Activated CD4-positive, alpha-beta T cell treated with anti-CD3 and anti-CD28 coated beads for 1 hour (primary cell): ENCODE measurements around the gene SNTG2.
"Not testable (repeated sequence)": the region's sequence is repeated elsewhere in the genome, so short reads cannot be mapped to it uniquely, and the experiment has no call there.

ENCODE experiments used
- DNase-seq: peaks from one replicate; pipeline ENCODE4 v3.0.0-alpha.2; 2020

SNTG2 gene

DNA sequence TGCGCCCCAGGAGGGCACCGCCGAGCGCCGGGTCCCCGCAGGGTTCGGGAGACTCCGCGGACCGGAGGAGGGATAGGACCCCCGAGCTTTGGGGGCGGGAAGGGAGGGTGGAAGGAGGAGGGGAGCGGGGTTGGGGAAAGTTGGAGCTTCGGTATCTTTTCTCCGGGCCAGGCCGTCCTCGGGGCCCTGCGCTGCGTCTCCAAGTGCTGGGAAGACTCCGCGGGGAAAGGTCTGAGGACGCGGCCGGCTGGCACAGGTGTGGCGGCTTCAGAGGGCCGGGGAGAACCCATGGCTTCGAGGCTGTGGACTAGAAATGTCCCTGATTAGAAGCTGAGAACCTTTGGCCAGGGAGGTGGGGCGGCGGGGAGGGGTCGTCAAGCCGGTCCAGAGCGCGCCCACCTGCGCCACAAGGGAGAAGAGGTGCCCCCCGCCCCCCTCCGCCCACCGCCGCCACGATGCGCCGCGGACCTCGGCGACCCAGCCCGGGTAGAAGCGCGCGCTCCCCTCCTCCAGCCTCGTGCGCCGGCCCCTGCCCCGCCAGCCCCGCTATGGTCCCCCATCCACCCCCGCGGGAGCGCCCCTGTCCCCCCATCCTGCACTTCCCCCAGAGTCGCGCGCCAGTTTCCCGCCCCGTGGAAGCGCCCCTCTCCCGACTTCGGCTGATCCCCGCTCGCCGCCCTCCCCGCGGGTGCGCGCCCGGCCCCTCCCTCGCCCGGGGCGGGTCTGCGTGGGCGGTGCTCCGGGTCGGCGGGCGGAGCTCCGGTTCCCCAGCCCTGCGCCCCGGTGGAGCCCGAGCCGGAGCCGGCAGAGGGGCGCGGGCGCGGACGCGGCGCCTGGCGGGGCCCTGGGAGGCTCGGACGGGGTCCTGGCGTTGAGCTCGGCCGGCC, at the start of gene SNTG2:
SNTG2 (plus strand) TSS at position 770 of the 887 bp plus-strand sequence. CDS start 148 bp downstream, outside the sequence.
- DNase-seq: peak; percentile 48

DNA sequence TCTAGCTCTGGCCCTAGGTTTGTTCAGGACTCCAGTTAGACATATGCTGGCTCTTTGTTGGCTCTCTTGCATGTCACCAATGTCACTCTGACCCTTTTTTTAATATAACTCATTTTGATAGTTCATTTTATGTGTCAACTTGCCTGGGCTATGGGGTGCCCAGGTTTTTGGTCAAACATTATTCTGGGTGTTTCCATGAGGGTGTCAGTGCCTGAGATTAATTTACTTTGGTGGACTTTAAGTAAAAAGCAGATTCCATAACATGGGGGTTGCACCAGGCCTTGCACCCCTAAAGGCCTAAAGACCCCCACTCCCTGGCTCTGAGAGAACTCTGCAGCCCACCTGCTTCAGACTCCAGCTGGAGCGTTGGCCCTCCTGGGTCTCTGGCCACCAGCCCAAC, 48.1 kb upstream of the SNTG2 start:
- DNase-seq: no peak

DNA sequence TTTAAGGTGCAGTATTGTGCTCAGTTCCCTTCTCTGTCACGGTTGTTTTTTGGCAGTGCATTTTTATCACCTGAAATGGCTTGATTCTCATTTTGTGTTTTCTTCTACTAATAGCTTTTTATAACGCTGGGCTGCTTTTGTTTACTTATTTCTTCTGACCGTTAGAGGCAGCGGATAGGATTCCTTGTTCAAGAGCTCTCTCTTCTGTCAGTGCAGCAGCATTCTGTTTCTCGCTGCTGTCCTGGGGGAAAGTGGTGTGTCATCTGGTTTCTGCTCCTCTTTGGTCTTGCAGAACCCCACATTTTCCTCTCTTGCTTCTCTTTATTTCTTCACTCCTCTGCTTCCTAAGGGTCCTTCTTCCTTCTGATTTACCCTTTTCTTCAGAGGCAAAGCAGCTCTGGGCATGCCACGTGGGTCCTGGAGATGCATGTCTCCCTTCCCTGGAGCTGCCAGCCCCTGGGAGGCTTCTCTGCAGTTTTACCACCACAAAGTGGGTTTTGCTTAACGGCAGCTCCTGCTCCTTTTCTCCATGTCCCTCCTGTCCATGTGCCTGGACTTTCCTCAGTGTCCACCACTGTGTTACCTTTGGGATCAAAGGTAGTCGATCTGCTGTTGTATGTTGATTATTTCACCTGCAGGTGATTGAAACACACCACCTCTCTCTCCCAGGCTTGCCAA, 47.3 kb upstream of the SNTG2 start:
- no peak for DNase-seq

DNA sequence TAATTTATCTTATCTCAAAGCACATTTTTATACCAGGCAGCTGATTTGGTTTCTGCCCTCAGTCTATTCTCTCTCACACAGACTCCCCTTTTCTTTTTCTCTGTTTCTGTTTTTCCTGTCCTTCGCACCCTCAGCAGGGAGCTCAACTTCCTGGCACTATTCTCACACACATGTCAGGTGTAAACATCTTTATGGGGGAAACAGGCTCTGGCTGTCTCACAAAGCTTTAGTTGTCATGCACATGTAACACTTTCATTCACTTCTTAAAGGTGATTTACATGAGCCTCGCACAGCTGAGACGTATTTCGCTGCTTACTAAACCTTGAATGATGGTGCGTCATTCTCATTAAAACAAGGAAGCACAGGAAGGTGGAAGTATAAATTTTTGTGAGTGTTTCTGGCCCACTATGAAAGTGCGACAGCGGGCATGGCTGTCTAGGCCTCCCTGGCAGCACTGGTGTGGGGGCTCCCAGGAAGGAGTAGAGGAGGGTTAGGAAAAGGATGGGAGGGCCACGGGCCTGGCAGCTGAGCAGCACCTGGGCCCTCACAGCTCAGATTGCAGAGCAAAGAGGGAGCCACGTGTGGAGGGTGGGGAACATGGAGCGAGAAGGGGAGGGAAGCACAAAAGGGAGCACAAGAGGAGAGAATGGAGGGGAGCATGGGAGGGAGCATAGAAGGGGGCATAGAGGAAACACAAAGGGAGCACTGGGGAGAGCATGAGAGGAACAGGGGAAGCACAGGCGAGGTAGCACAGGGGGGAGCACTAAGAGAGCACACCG, 46.2 kb upstream of the SNTG2 start:
- no peak for DNase-seq

DNA sequence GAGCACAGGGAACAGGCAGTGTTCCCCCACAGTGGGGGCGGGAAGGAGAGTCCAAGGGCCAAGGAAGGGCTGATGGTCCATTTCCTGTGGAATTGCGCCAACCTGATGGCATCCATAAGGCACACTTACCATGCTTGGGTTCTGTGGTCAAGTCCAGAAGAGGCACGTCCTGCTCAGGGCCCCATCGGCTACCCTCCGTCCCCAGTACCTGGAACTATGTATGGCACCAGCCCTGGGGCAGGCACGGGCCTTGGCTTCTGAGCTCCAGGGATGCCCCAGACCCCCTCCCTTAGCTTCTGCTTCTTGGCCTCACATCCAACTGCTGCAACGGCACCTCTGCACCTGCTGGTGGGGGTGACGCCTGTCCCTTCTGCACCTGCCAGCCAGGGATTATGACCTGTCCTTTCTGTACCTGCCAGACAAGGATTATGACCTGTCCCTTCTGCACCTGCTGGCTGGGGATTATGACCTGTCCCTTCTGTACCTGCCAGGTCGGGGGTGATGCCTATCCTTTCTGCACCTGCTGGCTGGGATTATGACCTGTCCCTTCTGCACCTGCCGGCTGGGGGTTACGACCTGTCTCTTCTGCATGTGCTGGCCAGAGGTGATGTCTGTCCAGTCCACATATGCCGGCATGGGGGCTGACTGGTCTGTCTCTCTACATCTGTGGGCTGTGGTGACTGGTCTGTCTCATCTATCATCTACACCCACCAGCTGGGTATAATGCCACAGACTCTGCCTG, 45.4 kb upstream of the SNTG2 start:
- DNase-seq: no peak

DNA sequence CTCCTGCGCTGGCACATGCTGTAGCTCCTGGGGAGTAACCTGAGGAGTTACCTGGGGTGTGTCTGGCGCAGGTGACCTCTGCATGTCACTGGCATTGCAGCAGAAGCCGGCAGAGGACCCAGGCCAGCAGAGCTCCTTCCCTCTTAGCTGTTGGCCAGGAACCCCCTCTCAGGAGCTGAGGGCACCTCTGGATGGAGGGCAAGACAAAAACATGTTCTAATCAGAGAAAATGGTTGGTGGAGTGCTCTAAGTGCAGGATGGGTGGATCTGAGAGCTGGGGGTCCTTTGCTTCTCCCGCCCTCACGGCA, 44.9 kb upstream of the SNTG2 start:
- DNase-seq: no peak

DNA sequence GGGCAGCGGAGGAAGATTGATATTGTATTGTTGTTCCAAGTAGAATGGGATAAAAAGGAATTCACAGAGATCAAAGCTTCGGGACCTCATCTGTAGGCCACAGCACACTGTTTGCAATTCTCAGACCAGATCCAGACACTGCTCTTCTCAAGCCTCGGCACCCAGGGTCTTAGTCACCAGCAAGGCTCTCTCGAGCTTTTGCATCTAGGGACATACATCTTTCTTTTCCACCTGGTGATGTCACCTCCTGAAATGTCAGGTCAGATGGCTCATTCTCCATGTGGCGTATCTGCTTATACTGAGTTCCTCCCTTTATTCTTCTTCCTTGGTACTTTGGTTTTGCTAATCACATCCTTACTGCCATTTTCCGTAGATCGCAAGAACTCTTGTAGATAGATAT, 42.9 kb upstream of the SNTG2 start:
- no peak for DNase-seq

DNA sequence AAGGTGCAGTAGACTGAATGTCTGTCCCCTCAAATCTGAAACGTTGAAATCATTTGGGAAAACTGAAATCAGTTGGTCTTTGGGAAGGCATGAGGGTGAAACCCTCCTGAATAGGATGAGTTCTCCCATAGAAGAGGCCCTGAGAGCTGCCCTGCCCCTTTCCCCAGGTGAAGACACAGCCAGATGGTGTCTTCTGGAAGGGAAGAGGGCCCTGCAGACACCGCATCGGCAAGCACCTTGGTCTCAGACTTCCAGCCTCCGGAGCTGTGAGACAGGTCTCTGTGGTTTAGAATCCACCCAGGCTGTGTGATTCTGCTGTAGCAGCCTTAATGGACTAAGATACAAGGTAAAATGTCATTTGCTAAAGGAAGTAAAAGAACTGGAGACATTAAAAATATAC, 42.1 kb upstream of the SNTG2 start:
- DNase-seq: no peak

DNA sequence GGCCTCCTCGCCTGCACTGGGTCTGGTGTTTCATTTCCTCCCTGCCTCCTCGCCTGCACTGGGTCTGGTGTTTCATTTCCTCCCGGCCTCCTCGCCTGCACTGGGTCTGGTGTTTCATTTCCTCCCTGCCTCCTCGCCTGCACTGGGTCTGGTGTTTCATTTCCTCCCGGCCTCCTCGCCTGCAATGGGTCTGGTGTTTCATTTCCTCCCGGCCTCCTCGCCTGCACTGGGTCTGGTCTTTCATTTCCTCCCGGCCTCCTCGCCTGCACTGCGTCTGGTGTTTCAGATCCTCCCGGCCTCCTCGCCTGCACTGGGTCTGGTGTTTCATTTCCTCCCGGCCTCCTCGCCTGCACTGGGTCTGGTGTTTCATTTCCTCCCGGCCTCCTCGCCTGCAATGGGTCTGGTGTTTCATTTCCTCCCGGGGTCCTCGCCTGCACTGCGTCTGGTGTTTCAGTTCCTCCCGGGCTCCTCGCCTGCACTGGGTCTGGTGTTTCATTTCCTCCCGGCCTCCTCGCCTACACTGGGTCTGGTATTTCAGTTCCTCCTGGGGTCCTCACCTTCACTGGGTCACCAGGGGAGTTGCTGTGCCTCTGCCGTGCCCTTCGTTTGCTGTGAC, 40.8 kb upstream of the SNTG2 start:
- not testable (repeated sequence) for DNase-seq

DNA sequence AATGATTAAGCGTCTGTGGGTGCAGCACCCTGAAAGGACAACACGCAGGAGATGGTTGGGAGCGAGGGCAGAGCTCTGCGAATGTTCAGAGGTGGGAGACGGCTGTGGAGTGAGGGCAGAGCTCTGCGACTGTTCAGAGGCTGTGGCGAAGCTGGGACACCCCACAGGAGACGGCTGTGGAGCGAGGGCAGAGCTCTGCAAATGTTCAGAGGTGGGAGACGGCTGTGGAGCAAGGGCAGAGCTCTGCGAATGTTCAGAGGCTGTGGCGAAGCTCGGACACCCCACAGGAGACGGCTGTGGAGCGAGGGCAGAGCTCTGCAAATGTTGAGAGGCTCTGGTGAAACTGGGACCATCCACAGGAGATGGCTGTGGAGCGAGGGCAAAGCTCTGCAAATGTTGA, 40.0 kb upstream of the SNTG2 start:
- no peak for DNase-seq

DNA sequence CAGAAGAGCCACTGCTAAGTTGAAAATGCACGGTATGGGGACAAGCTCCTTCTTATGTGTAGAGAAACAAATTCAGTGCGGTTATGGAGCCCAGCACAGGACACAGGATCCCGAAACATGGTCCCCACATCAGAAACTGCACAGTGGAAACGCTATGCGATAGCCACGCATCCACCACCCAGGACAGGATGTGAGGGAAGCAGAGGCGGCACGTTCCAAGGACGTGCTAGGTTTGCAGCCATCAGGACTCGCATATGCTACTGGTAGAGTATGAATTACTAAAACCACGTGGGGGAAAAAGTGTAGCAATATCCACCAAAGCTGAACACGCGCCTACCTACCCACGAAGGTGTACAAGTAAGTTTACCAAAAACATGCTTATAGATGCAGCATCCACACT, 34.7 kb upstream of the SNTG2 start:
- no peak for DNase-seq

DNA sequence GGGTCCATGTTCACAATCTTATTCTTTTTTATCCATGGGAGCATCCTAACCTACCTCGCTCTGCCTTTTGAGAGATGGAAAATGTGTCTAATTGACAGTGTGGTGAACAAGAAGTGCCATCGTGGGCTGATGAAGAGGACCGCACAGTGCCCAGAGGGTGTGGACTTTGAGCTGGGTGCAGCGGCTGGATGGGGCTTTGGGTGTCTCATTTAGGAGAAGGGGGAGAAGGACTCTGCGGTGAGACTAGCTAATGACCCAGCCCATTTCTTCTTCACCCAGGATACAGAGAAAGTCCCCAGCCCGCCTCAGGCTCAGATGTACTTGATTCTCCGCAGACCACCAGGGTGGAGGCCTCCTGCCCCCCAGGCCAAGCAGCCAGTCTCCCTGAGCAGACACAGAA, 33.7 kb upstream of the SNTG2 start:
- no peak for DNase-seq

DNA sequence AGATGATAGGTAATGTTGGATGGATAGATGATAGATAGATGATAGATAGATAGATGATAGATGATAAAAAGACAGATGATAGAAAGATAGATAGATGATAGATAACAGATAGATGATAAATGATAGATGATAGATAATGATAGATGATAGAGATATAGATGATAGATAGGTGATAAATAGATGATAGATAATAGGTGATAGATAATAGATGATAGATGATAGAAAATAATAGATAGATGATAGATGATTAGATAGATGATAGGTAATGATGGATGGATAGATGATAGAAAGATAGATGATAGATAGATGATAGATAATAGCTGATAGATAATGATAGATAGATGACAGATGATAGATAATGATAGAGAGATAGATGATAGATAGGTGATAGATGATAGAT, 31.0 kb upstream of the SNTG2 start:
- DNase-seq: no peak

DNA sequence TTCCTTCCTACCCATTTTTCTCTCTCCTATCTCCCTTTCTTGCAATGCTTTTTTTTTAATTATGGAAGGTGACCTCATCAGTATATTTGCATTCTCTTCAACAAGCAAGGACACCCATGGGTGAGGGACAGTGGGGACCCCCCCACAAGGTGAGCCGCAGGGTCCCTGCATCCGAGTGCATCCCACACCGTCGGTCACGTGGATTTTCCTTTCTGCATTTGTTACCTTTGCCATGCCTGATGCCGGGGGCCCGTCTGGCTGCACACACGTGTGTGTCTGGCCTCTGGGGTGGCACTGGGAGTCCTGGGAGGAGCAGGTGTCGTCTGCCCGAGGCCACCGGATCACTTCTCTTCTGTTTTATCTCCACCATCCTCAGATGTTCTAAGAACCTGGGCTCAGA, 30.1 kb upstream of the SNTG2 start:
- DNase-seq: no peak

DNA sequence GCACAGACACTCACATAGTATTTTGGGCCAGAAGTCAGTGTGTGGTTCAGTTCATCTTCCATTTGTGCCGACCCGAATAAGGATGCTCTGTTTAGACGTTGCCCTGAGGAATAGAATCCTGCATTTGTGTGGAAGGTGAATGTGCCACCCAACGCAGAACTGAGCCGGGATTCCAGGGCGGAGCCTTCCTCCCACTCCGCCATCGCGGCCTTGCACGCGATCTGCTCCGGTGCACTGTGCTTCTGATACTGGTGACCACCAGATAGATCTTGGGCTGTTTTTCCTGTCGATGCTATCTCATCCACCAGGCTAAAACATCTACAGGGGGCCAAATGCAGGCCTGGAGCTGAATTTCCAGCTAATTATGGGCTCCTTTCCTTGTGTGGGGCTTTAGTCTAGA, 29.6 kb upstream of the SNTG2 start:
- DNase-seq: no peak

DNA sequence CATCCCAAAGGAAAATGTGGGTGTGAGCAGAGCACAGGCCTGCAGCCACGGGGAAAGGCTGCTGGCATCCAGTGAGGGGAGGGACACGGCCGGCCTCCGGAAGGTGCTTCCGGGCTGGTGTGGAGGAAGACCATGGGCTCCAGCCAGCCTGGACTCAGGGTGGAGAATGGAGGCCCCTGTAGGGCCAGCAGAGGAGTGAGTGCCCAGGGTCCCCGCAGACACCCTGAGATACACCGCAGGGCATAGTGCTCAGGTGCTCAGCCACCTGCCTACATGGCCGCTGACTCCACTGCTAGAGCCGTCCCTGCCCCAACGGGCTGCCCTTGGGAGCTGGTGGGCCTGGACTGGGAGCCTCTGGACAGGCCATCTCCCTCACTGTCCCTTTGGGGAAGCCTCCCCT, 28.5 kb upstream of the SNTG2 start:
- no peak for DNase-seq

DNA sequence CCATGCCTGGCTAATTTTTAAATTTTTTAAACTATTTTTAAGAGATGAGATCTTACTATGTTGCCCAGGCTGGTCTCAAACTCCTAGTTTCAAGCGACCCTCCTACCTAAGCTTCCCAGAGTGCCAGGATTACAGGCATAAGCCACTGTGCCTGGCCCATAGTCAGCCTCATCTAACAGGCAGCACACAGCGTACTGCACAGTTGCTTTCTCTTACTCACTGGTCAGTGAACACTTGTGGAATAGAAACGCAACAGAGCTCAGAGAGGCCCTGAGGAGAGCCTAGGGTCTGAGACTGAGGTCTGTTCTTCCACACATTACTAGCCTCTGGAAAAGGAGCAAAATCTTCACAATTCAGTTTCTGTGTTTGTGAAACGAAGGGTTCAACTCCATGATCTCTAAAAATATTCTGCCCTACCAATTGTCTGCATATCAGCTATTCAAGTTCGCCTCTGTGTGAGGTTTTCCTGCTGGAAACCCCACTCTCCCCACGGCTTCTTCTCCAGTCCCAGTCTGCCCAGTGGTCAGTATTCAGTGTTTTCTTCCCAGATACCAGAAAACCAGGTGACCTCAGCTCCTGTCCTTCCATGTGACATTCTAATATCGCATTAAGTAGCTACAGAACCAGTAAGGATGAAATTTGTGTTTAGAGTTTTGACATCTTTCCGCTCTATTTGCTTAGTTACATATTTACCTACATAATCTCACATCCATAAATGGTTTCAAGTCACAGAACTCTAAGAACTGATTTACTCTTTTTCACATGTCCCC, 26.6 kb upstream of the SNTG2 start:
- no peak for DNase-seq

DNA sequence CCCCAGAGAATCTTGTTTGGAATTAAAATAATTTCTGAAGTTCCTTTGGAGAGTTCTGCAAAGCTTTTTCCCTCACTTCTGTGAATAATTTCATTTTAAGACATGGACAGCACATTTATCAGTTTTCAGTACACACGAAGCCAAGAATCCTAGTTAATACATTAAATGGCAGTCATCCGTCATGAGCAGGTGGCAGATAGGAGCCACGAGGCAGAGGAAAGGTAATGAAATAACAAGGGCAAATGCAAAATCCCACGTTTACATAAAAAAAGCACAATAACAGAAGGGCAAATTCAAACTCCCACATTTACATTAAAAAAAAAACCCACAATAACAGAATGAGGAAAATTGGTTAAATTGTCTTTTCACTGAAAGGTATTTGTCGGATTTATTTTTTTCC, 25.9 kb upstream of the SNTG2 start:
- no peak for DNase-seq

DNA sequence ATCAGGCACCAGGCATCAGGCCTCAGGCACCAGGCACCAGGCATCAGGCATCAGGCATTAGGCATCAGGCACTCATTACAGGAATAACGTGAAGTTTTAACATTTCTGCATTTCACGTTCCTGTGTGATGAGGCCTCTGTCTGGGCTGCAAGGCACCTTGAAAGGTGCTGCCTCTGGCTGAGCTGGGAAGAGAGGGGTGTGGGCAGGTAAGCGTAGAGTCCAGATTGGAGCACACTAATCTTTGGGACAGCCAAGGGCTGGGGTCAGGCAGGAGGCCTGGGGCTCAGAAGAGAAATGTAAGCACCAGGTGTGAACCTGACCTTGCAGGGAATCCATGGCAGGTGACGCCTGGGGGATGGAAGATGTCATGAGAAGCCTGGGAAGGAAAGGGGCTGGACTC, 25.3 kb upstream of the SNTG2 start:
- no peak for DNase-seq

DNA sequence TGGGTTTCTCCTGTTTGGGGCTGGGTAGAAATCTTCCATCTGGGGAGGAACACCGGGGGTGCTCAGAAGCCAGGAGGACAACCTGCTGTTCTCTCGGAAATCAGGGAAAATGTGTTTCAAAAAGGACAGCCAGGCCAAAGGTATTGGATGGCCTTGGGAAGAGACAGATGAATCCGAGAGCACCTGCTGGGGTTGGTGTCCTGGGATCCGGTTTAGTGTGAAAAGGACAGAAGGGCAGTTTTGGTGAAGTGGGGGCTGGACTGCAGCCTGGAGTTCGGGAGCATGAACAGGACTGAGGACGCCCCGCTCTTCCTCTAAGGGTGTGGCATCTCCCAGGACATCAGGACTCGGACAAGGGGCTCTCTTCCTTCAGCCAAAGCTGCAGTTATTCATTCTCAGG, 24.9 kb upstream of the SNTG2 start:
- DNase-seq: no peak

DNA sequence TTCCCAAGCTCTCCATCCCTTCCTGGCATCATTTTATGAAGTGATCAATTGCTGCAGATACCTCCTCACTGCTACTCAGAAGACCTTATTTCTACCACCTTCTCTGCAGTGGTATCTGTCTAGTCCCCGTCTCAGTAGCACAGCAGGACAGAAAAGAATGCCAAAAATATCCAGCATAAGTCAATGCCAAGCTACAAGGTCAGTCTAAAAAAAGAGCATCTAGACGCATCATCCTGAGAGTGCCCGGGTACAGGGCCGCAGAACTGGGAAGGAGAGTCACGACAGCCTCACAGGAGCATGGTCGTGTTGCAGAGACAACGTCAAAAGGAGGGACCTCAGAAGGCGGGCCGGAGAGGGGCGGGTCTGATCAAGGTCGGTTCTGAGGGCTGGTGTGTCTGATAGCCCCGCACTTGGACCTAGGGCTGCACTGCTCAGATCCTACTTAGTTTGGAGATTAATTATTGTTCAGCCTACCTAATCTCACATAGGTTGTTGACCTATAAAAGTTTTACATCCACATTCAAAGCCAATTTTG, 24.3 kb upstream of the SNTG2 start:
- DNase-seq: no peak

DNA sequence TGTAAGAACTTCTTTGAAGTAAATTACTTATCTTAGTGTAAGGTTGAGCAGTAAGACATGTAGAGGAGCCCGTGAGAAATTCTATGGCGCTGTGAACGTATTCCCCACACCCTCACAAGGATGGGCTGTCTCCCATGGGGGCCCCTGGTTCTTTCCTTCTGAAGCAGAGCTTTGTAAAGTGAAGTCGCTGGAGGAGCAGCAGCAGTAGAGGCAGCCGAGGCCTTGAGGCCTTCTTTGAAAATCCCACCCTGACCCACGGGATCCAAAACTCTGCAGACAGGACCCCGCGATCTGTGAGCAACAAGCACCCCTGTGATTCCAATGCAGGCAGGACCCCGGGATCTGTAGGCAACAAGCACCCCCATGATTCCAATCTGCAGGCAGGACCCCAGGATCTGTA, 23.8 kb upstream of the SNTG2 start:
- DNase-seq: no peak
